Iris pigment epithelial cell (primary cell): Measurements from ENCODE around the gene CUTA.
"Not testable (repeated sequence)": the region's sequence is repeated elsewhere in the genome, so short reads cannot be mapped to it uniquely, and the experiment has no call there.

Experiments
- DNase-seq: peaks from one replicate; pipeline ENCODE4 v3.0.0-alpha.2; 2011; ENCODE audit warnings: low read depth

Gene CUTA

GRCh38 chr6:33367715-33368025 lies 50.2 kb downstream of the CUTA start:
- DNase-seq, result not testable (repeated sequence)

DNA sequence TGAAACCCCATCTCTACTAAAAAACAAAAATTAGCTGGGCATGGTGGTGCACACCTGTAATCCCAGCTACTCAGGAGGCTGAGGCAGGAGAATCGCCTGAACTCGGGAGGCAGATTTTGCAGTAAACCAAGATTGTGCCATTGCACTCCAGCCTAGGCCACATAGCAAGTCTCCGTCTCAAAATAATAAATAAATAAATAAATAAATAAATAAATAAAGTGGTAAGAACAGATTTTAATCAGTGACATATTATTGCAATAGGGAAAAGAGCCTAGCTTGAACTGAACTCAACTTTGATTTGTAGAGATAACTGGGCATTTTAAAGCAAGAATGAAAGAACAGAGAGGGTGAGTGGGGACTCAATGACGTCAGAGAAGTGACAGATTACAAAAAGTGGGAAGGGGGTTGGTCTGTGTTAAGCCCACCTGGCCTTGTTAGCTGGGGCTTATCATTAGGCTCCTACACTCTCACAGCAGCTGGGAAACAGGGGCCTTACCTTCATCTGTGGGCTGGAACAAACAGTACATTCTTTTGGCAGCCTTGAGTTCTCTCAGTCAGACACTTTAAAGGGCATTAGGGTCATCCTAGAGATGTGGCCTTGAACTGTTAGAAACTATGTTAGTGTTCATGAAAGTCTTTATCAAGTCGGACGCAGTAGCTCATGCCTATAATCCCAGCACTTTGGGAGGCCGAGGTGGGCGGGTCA lies 50.7 kb downstream of the CUTA start:
- DNase-seq, result no peak
